ENCODE data around the gene DPP7.
A peak's percentile ranks its signal among the peaks of the same experiment; 100 is the strongest.

Gene DPP7

DNA sequence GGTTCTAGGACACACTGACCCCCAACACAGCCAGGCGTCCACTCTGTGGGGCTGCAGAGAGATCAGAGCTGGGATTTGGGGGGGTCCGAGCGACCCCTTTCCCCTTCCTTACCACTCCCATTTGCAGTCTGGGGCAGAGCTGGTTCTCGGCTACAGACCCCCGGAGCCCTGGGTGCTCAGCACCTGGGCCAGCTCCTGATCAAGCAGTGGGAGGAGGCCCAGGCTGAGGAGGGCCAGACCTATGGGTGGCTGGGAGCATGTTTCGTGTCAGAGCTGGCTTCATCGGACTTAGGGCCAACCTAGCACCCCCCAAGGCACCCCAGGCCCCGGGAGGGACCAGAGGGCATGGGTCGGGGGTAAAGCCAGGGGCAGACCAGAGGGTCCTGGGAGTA, 32.0 kb upstream of the DPP7 start:
- Histone ChIP-seq H3K27ac (ENCODE audit: low read depth, low read length) (no peak overlapping the region), H3K4me1 (ENCODE audit: control insufficient read depth, insufficient read depth, low read length) (no peaks in the 10 kb centered on the region), H3K9me3 (ENCODE audit: control insufficient read depth, insufficient read depth, low read length) (no peaks in the 10 kb centered on the region), H3K4me3 (ENCODE audit: low read depth, low read length) (no peak overlapping the region), H3K9ac (ENCODE audit: low read depth, low read length) (no peak overlapping the region), H3K36me3 (ENCODE audit: control insufficient read depth, insufficient read depth, low read length) (no peaks in the 10 kb centered on the region), H3K27me3 (ENCODE audit: control insufficient read depth, insufficient read depth, low read length) (peaks cover 27% of the 10 kb centered on the region)

DNA sequence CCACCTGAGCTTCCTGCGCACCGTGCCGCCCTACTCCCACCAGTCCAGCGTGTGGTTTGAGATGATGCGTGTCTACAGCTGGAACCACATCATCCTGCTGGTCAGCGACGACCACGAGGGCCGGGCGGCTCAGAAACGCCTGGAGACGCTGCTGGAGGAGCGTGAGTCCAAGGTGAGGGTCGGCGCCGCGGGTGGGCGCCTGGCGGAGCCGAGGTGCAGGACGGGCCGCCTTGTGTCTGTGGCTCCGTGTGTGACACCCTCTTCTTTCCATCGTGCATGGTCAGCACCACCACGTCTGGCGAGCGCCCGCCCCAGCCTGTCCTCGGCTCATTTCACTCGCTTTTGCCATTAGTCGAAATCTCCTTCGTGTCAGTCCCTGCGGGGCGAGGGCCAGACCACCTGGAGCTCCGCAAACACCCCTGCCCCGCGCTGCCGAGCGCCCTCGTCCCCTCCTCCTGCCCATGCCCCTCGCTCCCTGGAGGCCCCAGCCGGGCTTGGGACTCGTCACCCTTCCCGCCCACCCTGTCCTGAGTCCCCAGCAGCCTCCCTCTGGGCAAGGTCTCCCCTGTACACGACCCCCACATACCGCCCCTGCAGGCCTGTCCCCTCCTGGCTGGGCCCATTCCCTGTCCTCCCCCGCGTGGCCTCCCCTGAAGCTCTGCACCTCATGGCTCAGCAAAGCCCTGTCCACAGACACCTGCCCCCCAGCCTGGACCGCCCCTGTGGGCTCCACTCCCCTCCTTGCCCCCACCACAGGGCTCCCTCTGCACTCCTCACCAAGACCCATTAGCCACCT, 31.4 kb upstream of the DPP7 start:
- no peaks in the 10 kb centered on the region for H3K4me1 ChIP-seq (ENCODE audit: control insufficient read depth, insufficient read depth, low read length)
- no peak overlapping the region for H3K9ac ChIP-seq (ENCODE audit: low read depth, low read length)
- no peaks in the 10 kb centered on the region for H3K9me3 ChIP-seq (ENCODE audit: control insufficient read depth, insufficient read depth, low read length)

DNA sequence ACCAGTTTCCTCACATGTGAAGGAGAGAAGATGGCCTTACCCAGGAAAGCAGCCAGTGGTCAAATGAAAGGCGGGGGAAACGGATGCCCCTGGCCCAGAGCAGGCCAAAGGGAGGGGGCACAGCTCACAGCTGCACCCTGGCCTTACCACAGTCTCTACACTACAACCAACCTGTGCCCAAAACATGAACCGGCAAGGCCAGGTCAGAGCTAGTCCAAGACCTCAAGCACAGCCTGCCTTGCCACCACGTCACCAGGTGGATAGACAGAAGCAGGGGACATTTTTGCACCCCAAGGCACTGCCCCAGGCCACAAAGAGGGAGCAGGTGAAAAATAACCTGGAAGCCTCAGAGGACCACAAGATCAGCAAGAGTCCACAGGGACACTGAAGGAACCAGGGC, 28.9 kb upstream of the DPP7 start:
- no peaks in the 10 kb centered on the region for H3K9me3 ChIP-seq (ENCODE audit: control insufficient read depth, insufficient read depth, low read length)
- peaks cover 3% of the 10 kb centered on the region; the same call in 1 of the 2 replicates for H3K4me1 ChIP-seq (ENCODE audit: control insufficient read depth, insufficient read depth, low read length)
- H3K4me3 ChIP-seq (ENCODE audit: low read depth, low read length), result no peak overlapping the region
- no peak overlapping the region for H3K9ac ChIP-seq (ENCODE audit: low read depth, low read length)
- no peaks in the 10 kb centered on the region for H3K36me3 ChIP-seq (ENCODE audit: control insufficient read depth, insufficient read depth, low read length)
- no peak overlapping the region for H3K27ac ChIP-seq (ENCODE audit: low read depth, low read length)
- peaks cover 57% of the 10 kb centered on the region for H3K27me3 ChIP-seq (ENCODE audit: control insufficient read depth, insufficient read depth, low read length)

More for the DNA sequence above, 31.4 kb upstream of the DPP7 start:
- H3K27me3 ChIP-seq (ENCODE audit: control insufficient read depth, insufficient read depth, low read length), result peaks cover 33% of the 10 kb centered on the region
- H3K4me3 ChIP-seq (ENCODE audit: low read depth, low read length), result no peak overlapping the region
- no peaks in the 10 kb centered on the region for H3K36me3 ChIP-seq (ENCODE audit: control insufficient read depth, insufficient read depth, low read length)
- no peak overlapping the region for H3K27ac ChIP-seq (ENCODE audit: low read depth, low read length)

DNA sequence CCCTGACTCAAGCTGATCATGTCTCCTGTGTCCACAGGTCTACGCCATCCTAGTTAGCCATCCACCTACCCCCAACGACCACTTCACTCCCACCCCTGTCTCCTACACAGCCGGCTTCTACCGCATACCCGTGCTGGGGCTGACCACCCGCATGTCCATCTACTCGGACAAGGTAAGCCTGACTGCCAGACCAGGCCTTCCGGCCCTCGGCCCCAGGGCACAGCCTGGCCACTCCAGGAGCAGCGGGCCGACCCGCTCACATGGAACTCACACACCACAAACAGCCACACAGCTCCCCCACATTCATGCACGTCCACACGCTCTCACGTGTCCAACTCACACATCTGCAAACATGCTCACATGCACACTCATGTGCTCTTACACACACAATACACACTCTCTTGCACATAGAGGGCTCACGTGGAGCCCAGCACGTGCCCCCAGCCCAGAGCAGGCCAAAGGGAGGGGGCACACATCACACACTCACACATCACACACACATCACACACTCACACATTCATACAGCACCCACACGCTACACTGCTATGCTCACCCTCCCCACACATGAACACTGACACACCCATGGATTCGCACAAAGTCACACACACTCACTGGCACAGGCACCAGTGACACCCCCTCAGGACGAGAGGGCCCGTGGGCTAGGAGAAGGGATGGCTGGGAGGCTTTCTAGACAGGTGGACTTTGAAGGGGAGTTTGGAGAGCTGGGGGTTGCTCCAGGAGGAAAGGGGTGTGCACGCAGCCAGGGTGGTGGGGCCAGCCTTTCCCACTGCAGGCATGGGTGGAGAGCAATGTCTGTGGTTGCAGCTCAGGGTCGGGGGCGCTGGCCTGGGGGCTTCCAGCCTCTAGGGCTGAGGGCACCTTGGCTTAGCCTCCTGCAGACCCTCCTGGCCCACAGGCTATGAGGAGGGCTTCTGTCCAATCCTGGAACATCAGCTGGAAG, 27.7 kb upstream of the DPP7 start:
- Histone ChIP-seq H3K27me3 (ENCODE audit: control insufficient read depth, insufficient read depth, low read length) (peaks cover 69% of the 10 kb centered on the region), H3K4me3 (ENCODE audit: low read depth, low read length) (no peak overlapping the region)

DNA sequence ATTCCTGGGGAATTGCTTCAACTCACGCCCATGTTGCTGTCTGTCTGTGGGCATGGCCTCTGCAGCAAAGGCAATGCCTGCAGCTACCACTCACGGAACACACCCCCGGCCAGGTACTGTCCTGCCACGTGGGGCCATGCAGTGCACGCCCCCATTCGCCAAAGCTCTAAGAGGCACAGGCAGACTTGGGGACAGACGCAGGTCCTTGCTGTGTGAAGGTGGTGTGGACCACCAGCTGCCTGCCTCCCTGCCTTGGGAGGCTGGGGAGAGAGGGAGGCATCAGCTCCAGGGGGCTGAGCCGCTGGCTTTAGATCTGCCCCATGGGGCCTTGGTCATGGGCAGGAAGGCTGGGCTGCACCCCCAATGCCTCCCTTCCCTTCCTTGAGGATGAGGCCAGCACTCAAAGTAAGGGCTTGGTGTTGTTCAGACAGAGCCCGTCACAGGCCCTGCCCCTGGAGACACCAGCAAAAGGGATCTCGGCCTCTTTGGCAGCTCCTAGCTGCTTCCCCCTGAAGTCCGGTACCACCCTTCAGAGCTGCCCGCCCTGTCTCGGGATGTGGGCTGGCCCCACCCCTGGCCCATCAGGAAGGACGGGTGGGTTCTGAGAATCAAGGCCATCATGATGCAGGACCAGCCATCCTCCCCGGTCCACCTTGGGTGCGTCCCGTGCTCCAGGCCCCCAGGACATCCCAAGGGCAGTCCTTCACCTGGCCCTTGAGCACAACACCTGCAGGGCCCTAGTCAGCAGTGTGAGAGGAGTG, 26.7 kb upstream of the DPP7 start:
- Histone ChIP-seq H3K4me3 (ENCODE audit: low read depth, low read length) (no peak overlapping the region), H3K27me3 (ENCODE audit: control insufficient read depth, insufficient read depth, low read length) (peaks cover 79% of the 10 kb centered on the region), H3K9ac (ENCODE audit: low read depth, low read length) (no peak overlapping the region)

More for the DNA sequence above, 27.7 kb upstream of the DPP7 start:
- H3K36me3 ChIP-seq (ENCODE audit: control insufficient read depth, insufficient read depth, low read length), result no peaks in the 10 kb centered on the region
- peaks cover 4% of the 10 kb centered on the region; the same call in 1 of the 2 replicates for H3K4me1 ChIP-seq (ENCODE audit: control insufficient read depth, insufficient read depth, low read length)
- H3K27ac ChIP-seq (ENCODE audit: low read depth, low read length), result no peak overlapping the region
- H3K9me3 ChIP-seq (ENCODE audit: control insufficient read depth, insufficient read depth, low read length), result no peaks in the 10 kb centered on the region
- no peak overlapping the region for H3K9ac ChIP-seq (ENCODE audit: low read depth, low read length)

DNA sequence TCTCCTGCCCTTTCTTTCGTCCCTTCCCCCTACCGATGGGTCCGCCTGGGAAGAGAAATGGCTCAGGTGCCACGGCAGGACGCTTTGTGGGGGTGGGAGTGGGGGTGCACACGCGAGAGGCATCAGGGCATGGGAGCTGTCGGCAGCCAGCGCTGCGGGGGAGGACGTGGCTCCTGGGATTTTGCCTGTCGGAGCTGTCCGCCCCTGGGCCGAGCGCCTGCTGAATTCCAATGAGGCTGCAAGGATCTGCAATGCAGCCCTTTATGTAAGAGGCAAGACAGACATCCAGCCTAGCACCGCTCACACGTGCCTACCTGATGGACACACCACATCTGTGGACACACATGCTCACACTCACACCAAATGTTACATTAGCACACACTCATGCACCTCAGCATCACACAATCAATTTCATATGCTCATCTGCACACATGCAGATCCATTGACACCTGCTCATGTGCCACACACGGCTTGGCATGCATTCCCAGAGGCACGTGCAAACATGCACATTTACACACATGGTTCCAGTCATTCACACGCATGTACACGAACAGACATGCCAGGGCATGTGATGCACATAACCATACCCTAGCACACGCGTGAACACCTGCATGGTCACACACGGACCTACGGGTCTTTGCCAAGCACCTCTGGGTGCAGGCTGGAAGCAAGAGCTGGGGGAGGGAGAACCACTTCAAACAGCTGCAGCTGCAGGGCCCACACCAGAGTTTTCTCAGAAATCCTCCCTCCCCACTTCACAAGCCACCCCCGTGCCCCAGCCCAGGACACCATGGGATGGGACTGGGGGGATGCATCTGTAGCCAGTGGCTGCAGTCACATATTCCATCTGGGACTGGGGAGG, 25.8 kb upstream of the DPP7 start:
- Histone ChIP-seq H3K4me1 (ENCODE audit: control insufficient read depth, insufficient read depth, low read length) (peaks cover 4% of the 10 kb centered on the region; the same call in 1 of the 2 replicates), H3K9me3 (ENCODE audit: control insufficient read depth, insufficient read depth, low read length) (no peaks in the 10 kb centered on the region), H3K36me3 (ENCODE audit: control insufficient read depth, insufficient read depth, low read length) (no peaks in the 10 kb centered on the region), H3K9ac (ENCODE audit: low read depth, low read length) (no peak overlapping the region), H3K4me3 (ENCODE audit: low read depth, low read length) (no peak overlapping the region), H3K27ac (ENCODE audit: low read depth, low read length) (no peak overlapping the region), H3K27me3 (ENCODE audit: control insufficient read depth, insufficient read depth, low read length) (peaks cover 81% of the 10 kb centered on the region)

More for the DNA sequence above, 26.7 kb upstream of the DPP7 start:
- Histone ChIP-seq H3K36me3 (ENCODE audit: control insufficient read depth, insufficient read depth, low read length) (no peaks in the 10 kb centered on the region), H3K9me3 (ENCODE audit: control insufficient read depth, insufficient read depth, low read length) (no peaks in the 10 kb centered on the region), H3K4me1 (ENCODE audit: control insufficient read depth, insufficient read depth, low read length) (peaks cover 4% of the 10 kb centered on the region; the same call in 1 of the 2 replicates), H3K27ac (ENCODE audit: low read depth, low read length) (no peak overlapping the region)

DNA sequence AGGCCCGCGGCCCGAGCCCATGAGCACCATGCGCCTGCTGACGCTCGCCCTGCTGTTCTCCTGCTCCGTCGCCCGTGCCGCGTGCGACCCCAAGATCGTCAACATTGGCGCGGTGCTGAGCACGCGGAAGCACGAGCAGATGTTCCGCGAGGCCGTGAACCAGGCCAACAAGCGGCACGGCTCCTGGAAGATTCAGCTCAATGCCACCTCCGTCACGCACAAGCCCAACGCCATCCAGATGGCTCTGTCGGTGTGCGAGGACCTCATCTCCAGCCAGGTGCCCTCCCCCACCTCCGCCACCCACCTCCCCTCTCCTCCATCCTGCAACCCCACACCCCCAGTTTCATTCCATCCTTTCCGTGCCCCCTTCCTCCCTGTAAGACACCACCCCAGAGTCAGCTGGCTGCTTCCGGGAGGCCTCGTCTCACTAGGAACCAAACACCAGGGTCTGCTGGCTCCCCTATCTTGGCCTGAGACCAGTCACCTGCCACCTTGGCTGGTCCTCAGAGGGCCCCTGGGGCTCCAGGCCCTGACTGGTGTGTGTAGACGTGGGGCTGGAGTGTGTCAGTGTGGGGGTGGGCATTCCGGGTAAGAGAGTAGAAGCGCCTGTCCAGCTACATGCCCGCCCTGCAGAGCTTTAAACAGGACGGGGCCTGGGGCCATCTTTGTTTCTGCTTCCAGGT, 25.1 kb upstream of the DPP7 start:
- H3K27me3 ChIP-seq (ENCODE audit: control insufficient read depth, insufficient read depth, low read length), result peaks cover 81% of the 10 kb centered on the region

DNA sequence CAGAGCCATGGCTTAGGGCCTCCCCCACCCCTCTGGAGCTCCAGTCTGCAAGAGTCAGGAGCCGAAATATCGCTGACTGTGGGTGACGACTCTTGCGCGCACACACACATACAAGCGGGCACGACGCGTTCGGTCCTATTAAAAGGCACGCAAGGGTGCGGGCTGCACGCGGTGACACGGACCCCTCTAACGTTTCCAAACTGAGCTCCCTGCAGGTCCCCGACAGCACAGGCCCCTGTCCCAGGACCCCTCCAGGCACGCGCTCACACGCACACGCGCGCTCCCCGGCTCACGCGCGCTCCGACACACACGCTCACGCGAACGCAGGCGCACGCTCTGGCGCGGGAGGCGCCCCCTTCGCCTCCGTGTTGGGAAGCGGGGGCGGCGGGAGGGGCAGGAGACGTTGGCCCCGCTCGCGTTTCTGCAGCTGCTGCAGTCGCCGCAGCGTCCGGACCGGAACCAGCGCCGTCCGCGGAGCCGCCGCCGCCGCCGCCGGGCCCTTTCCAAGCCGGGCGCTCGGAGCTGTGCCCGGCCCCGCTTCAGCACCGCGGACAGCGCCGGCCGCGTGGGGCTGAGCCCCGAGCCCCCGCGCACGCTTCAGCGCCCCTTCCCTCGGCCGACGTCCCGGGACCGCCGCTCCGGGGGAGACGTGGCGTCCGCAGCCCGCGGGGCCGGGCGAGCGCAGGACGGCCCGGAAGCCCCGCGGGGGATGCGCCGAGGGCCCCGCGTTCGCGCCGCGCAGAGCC, 24.4 kb upstream of the DPP7 start, which contains the start of gene GRIN1:
GRIN1 (plus strand) TSS at position 433 of the 746 bp plus-strand sequence. CDS start 333 bp downstream, outside the sequence.
- H3K4me3 ChIP-seq (ENCODE audit: low read depth, low read length), result peak within 1 kb of the TSS; percentile 27
- no peaks in the 10 kb centered on the region for H3K9me3 ChIP-seq (ENCODE audit: control insufficient read depth, insufficient read depth, low read length)
- no peak within 1 kb of the TSS for H3K9ac ChIP-seq (ENCODE audit: low read depth, low read length)
- no peak within 1 kb of the TSS for H3K27ac ChIP-seq (ENCODE audit: low read depth, low read length)
- H3K36me3 ChIP-seq (ENCODE audit: control insufficient read depth, insufficient read depth, low read length), result no peaks in the 10 kb centered on the region
- H3K27me3 ChIP-seq (ENCODE audit: control insufficient read depth, insufficient read depth, low read length), result peaks cover 80% of the 10 kb centered on the region
- peaks cover 4% of the 10 kb centered on the region; the same call in 1 of the 2 replicates for H3K4me1 ChIP-seq (ENCODE audit: control insufficient read depth, insufficient read depth, low read length)

More for the DNA sequence above, 25.1 kb upstream of the DPP7 start:
- Histone ChIP-seq H3K9me3 (ENCODE audit: control insufficient read depth, insufficient read depth, low read length) (no peaks in the 10 kb centered on the region), H3K27ac (ENCODE audit: low read depth, low read length) (no peak overlapping the region), H3K4me1 (ENCODE audit: control insufficient read depth, insufficient read depth, low read length) (peaks cover 4% of the 10 kb centered on the region; the same call in 1 of the 2 replicates), H3K4me3 (ENCODE audit: low read depth, low read length) (no peak overlapping the region), H3K36me3 (ENCODE audit: control insufficient read depth, insufficient read depth, low read length) (no peaks in the 10 kb centered on the region), H3K9ac (ENCODE audit: low read depth, low read length) (no peak overlapping the region)

DNA sequence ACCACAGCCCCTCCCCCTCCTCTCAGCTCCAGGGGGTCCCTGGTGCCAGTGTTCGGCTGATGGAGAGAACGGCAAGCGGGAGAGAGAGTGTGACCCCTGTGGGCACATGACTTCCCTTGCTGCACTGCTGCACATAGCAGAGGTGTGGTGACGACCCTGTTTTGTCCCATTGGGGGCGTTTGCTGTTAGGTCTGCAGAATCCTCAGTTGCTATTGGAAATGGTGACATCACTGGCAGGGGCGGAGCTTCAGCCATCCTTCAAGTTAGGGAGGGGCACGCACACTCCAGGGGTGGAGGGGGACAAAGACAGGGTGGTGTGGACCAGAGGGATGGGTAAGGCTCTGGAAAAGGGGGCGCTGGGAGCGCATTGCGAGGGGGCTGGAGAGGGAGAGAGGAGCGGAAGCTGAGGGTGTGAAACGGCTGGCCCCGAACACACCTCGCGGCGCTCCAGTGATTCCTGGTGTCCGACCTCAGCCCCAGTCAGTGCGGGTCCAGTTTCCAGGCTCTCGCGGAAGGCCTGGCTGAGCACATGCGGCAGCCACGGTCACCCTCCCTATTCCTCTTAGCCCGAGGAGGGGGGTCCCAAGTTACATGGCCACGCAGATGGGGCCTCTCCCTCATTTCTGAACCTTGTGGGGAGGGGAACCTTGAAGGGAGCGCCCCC, 23.7 kb upstream of the DPP7 start:
- Histone ChIP-seq H3K4me1 (ENCODE audit: control insufficient read depth, insufficient read depth, low read length) (peaks cover 4% of the 10 kb centered on the region; the same call in 1 of the 2 replicates), H3K4me3 (ENCODE audit: low read depth, low read length) (peak overlapping the region; percentile 27), H3K9me3 (ENCODE audit: control insufficient read depth, insufficient read depth, low read length) (no peaks in the 10 kb centered on the region), H3K27me3 (ENCODE audit: control insufficient read depth, insufficient read depth, low read length) (peaks cover 73% of the 10 kb centered on the region), H3K27ac (ENCODE audit: low read depth, low read length) (no peak overlapping the region), H3K9ac (ENCODE audit: low read depth, low read length) (no peak overlapping the region), H3K36me3 (ENCODE audit: control insufficient read depth, insufficient read depth, low read length) (no peaks in the 10 kb centered on the region)

All from HUES48 (cell line).